T-cell (primary cell): ENCODE data around the gene OR6B1. TPM values are rescaled to one million over a fixed set of nuclear protein-coding genes. Genes with fewer than 3 reads are reported as not detected.

Experiments
- ATAC-seq, 4 experiments: fragments of 200-7000 bp in 3 of 4; fragments of 150-1000 bp in 1 of 4; cut with Tn5 transposase; replicated peaks in 1 of 4; 1 replicate in 3 of 4; 2 replicates in 1 of 4; pipeline ENCODE4 v1.10.0; 2021; ENCODE audit warnings: moderate library complexity in 3 of 4, mild to moderate bottlenecking in 2 of 4, moderate number of reproducible peaks in 1 of 4
- CTCF ChIA-PET, 2 donors: fragments of 300-600 bp; sonication (Branson Sonifier 250); formaldehyde crosslinking; loops; one replicate each; lab custom pipeline; 2022; ENCODE audit warnings: antibody characterized with exemption in 2 of 2; lab: Charles Lee
- POLR2A ChIA-PET, 2 donors: fragments of 300-600 bp; sonication (Branson Sonifier 250); formaldehyde crosslinking; loops; one replicate each; lab custom pipeline; 2022; ENCODE audit warnings: antibody characterized with exemption in 2 of 2; lab: Charles Lee
- DNase-seq, 35 experiments: peaks; one replicate each; pipeline versions ENCODE4 v3.0.0 to v3.0.0-alpha.2; 2013 to 2023
- H3K27ac ChIP-seq: one replicate; pipeline ENCODE4 v1.5.1; 2013; ENCODE audit warnings: low read length
- H3K27me3 ChIP-seq, 2 experiments: replicated peaks in 1 of 2; 1 replicate in 1 of 2; 2 replicates in 1 of 2; pipeline versions ENCODE4 v1.6.1 to v1.7.0; 2013; ENCODE audit warnings: low read length in 1 of 2, mixed read lengths in 1 of 2; ENCODE audit not compliant: control insufficient read depth in 2 of 2, insufficient read depth in 2 of 2; ENCODE audit errors: extremely low read depth in 1 of 2
- H3K36me3 ChIP-seq, 2 donors: 1 replicate in 1 of 2; 2 replicates in 1 of 2; pipeline versions ENCODE4 v1.6.1 to v1.7.0; 2013; ENCODE audit warnings: low read length in 1 of 2; ENCODE audit not compliant: control insufficient read depth in 2 of 2, insufficient read depth in 1 of 2; ENCODE audit errors: extremely low read depth in 1 of 2
- H3K4me1 ChIP-seq, 2 experiments: 1 replicate in 1 of 2; 2 replicates in 1 of 2; pipeline versions ENCODE4 v1.6.1 to v1.7.0; 2013; ENCODE audit warnings: low read length in 2 of 2, mixed read lengths in 1 of 2; ENCODE audit not compliant: insufficient read depth in 2 of 2, control insufficient read depth in 1 of 2; ENCODE audit errors: extremely low read depth in 1 of 2
- H3K4me3 ChIP-seq, 2 donors: 1 replicate in 1 of 2; 2 replicates in 1 of 2; pipeline versions ENCODE4 v1.5.1 to v1.7.0; 2013; ENCODE audit warnings: mild to moderate bottlenecking in 2 of 2, low read length in 1 of 2, moderate library complexity in 1 of 2; ENCODE audit not compliant: control insufficient read depth in 1 of 2; ENCODE audit errors: extremely low read depth in 1 of 2
- H3K9me3 ChIP-seq: 2 replicates; pipeline ENCODE4 v1.7.0; 2013
- H3K27ac Mint-ChIP-seq, 2 donors: one replicate each; pipeline ENCODE4 v1.8.0; 2020 to 2021; ENCODE audit warnings: mild to moderate bottlenecking in 2 of 2, mixed read lengths in 2 of 2
- H3K27me3 Mint-ChIP-seq, 2 donors: one replicate each; pipeline ENCODE4 v1.8.0; 2021 to 2022; ENCODE audit warnings: mixed read lengths in 2 of 2
- H3K36me3 Mint-ChIP-seq: one replicate; pipeline ENCODE4 v1.8.0; 2021; ENCODE audit warnings: mixed read lengths
- H3K4me1 Mint-ChIP-seq, 3 donors: one replicate each; pipeline ENCODE4 v1.8.0; 2020 to 2022; ENCODE audit warnings: mixed read lengths in 3 of 3, mild to moderate bottlenecking in 1 of 3
- H3K4me3 Mint-ChIP-seq, 3 donors: one replicate each; pipeline ENCODE4 v1.8.0; 2020 to 2022; ENCODE audit warnings: mild to moderate bottlenecking in 3 of 3, mixed read lengths in 3 of 3, moderate library complexity in 3 of 3
- H3K9me3 Mint-ChIP-seq, 3 donors: one replicate each; pipeline ENCODE4 v1.8.0; 2020 to 2022; ENCODE audit warnings: mixed read lengths in 3 of 3
- WGBS: methylation state at CpG from one replicate; pipeline ENCODE4 v1.1.5; 2013; ENCODE audit warnings: missing lambda C conversion rate; ENCODE audit not compliant: insufficient coverage; 5-methylcytosine and 5-hydroxymethylcytosine counted together
- total RNA-seq, 35 experiments: library from RNA in 6 of 35; stranded (reverse) in 6 of 35; fragments of 120-200 nt in 1 of 35; gene quantifications; one replicate each; pipeline versions ENCODE4 v1.2.1 to v1.2.4 and lab custom pipeline; 2013 to 2026

The OR6B1 gene
- not detected for total RNA-seq
- not detected for total RNA-seq (2013)
- total RNA-seq (lab: John Stamatoyannopoulos, UW), result 0 to 0.09 (median 0) reads per million in 29 experiments

DNA sequence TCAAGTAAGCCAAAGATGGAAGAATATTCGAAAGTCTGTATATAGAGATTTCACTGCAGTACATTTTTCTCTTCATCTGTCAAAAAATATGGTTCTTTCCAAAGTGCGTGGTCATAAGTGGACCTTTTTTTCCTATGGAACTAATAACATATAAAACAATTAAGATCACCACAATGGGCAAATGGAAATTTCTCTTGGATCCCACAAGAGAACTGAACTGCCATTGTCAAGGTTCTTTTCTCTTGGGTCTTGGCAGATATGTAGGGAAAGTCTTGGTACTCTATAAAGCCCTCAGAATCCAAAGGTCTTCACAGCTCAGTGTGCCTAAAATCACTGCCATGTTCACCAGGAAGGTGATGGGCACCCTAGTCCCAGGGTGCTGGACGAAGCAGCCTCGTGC lies at the start of gene OR6B1:
OR6B1 (plus strand) TSS at position 301 of the 400 bp plus-strand sequence. CDS start 3,677 bp downstream, outside the sequence.
- H3K9me3 ChIP-seq, result no peaks in the 10 kb centered on the region
- WGBS, result 73% methylated on average over 2 of the region's 4 CpGs
- H3K9me3 Mint-ChIP-seq, result no peaks in the 10 kb centered on the region
- H3K27me3 Mint-ChIP-seq, result peaks cover 6 to 16% of the 10 kb centered on the region in 2 donors
- no peaks in the 10 kb centered on the region for H3K27me3 ChIP-seq
- no peak within 1 kb of the TSS for H3K27ac Mint-ChIP-seq
- POLR2A ChIA-PET, result no interaction called here
- H3K27ac ChIP-seq, result no peak within 1 kb of the TSS
- H3K36me3 ChIP-seq, result no peaks in the 10 kb centered on the region
- H3K4me3 ChIP-seq, result no peak within 1 kb of the TSS
- H3K4me1 ChIP-seq, result no peaks in the 10 kb centered on the region
- no peaks in the 10 kb centered on the region for H3K36me3 Mint-ChIP-seq
- CTCF ChIA-PET, result no interaction called here
- ATAC-seq (no peak), DNase-seq (no peak)
- H3K4me1 Mint-ChIP-seq, result no peaks in the 10 kb centered on the region
- no peak within 1 kb of the TSS for H3K4me3 Mint-ChIP-seq

DNA sequence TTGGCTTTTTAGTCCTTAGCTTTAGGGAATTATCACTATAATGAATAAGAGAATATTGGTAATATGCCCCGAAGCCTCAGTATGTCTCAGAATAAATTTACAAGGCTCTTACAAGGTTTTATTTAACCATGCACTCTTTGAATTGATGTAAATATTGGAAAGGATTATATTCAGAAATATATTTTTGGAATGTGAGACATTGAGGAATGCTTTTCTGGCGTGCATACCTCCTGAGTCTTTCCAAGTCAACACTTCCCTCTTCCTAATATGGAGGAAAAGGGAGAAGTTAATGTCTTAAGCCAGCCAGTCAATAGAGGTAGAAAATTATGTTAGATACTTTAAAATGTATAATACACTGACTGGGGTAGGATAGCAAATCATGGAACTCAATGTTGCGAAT lies 46.7 kb upstream of the OR6B1 start:
- H3K9me3 Mint-ChIP-seq, result peaks cover 0 to 3% (median 0%) of the 10 kb centered on the region in 3 donors
- POLR2A ChIA-PET, result no interaction called here
- Histone ChIP-seq H3K4me1 (no peaks in the 10 kb centered on the region), H3K27me3 (no peaks in the 10 kb centered on the region), H3K9me3 (no peaks in the 10 kb centered on the region), H3K36me3 (no peaks in the 10 kb centered on the region), H3K27ac (no peak overlapping the region), H3K4me3 (no peak overlapping the region)
- no peak overlapping the region for H3K27ac Mint-ChIP-seq
- H3K27me3 Mint-ChIP-seq, result peaks cover 26 to 53% of the 10 kb centered on the region in 2 donors
- ATAC-seq, result no peak
- H3K4me1 Mint-ChIP-seq, result no peaks in the 10 kb centered on the region
- no peak for DNase-seq
- no peaks in the 10 kb centered on the region for H3K36me3 Mint-ChIP-seq
- CTCF ChIA-PET, result no interaction called here
- no peak overlapping the region for H3K4me3 Mint-ChIP-seq
- WGBS, result no CpG with 5 or more reads among the region's 3 CpGs

DNA sequence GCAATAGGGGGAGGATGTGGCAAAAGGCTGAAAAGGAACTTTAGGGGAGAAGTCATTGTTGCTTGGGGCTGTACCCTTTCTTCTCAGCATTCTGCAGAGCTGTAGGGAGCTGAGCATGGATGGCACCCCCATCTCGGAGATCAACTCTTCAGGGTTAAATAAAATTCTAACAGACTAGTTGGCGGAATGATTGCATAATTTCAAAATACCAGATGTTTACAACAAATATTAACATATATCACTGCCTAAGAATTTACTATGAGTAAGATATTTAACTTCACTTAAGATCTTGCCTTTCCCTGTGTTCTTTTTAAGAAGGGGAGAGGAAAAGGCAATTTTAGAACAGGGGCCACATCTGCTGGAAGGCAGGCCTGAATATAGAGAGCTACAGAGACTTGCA lies 46.0 kb upstream of the OR6B1 start:
- CTCF ChIA-PET, result no interaction called here
- Histone ChIP-seq H3K9me3 (no peaks in the 10 kb centered on the region), H3K27ac (no peak overlapping the region), H3K4me3 (no peak overlapping the region), H3K36me3 (no peaks in the 10 kb centered on the region), H3K4me1 (no peaks in the 10 kb centered on the region), H3K27me3 (no peaks in the 10 kb centered on the region)
- POLR2A ChIA-PET, result no interaction called here
- DNase-seq, result no peak
- Mint-ChIP-seq H3K4me3 (no peak overlapping the region), H3K9me3 (peaks cover 0 to 3% (median 0%) of the 10 kb centered on the region in 3 donors), H3K27me3 (peaks cover 21 to 50% of the 10 kb centered on the region in 2 donors), H3K4me1 (no peaks in the 10 kb centered on the region), H3K27ac (no peak overlapping the region), H3K36me3 (no peaks in the 10 kb centered on the region)
- no peak for ATAC-seq
- no CpG with 5 or more reads among the region's 2 CpGs for WGBS

DNA sequence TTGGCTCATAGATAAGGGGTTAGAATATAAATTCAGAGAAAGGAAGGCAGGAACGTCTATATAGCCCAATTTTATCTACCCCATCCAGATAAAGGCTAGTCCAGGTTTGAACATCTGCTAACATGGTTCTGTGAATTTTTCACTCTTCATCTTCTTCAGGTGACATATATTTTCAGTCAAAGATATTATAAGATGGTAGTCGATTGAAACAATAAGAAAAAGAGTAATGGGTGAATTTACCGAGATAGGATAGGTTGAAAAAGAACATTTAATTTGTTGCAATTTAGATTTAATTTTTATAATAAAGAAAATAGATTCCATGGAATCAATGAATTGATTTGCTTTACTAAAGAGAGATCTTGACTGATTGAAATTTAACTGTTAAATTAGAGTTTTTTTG lies 45.6 kb upstream of the OR6B1 start, which contains the start of gene OR2F1:
OR2F1 (plus strand) TSS at position 301 of the 400 bp plus-strand sequence. CDS start 5,127 bp downstream, outside the sequence.
- Mint-ChIP-seq H3K36me3 (no peaks in the 10 kb centered on the region), H3K27ac (no peak within 1 kb of the TSS), H3K9me3 (peaks cover 0 to 3% (median 0%) of the 10 kb centered on the region in 3 donors), H3K4me3 (no peak within 1 kb of the TSS), H3K4me1 (no peaks in the 10 kb centered on the region), H3K27me3 (peaks cover 18 to 49% of the 10 kb centered on the region in 2 donors)
- ChIA-PET POLR2A (no interaction called here), CTCF (no interaction called here)
- no peaks in the 10 kb centered on the region for H3K36me3 ChIP-seq
- H3K27ac ChIP-seq, result no peak within 1 kb of the TSS
- H3K27me3 ChIP-seq, result no peaks in the 10 kb centered on the region
- H3K4me3 ChIP-seq, result no peak within 1 kb of the TSS
- H3K4me1 ChIP-seq, result no peaks in the 10 kb centered on the region
- ATAC-seq (no peak), DNase-seq (no peak)
- WGBS, result no CpG with 5 or more reads among the region's 3 CpGs
- H3K9me3 ChIP-seq, result no peaks in the 10 kb centered on the region

DNA sequence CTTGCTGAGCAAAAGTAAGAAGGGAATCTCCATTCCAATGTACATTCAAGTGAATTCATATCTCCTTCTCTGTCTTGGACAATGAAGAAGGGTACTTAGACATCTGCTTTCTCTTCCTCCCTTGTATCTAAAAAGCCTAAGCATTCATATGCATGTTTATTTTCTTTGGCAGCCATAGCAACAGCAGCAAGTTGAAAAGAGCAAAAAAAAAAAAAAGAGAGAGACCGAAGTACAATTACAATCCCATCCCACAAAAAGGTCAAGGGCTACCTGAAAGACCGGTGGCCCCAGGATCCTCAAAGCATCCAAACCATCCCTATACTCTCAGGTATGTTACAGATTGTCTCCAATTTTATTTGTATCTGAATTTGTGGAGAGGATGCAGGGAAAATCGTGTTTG lies 41.3 kb upstream of the OR6B1 start:
- no peak overlapping the region for H3K27ac Mint-ChIP-seq
- no peaks in the 10 kb centered on the region for H3K4me1 Mint-ChIP-seq
- Histone ChIP-seq H3K27ac (no peak overlapping the region), H3K4me1 (no peaks in the 10 kb centered on the region), H3K9me3 (no peaks in the 10 kb centered on the region), H3K36me3 (no peaks in the 10 kb centered on the region), H3K4me3 (no peak overlapping the region), H3K27me3 (no peaks in the 10 kb centered on the region)
- no peaks in the 10 kb centered on the region for H3K36me3 Mint-ChIP-seq
- H3K4me3 Mint-ChIP-seq, result no peak overlapping the region
- POLR2A ChIA-PET, result no interaction called here
- H3K27me3 Mint-ChIP-seq, result peaks cover 23 to 50% of the 10 kb centered on the region in 2 donors
- no CpG with 5 or more reads among the region's 3 CpGs for WGBS
- CTCF ChIA-PET, result no interaction called here
- DNase-seq (no peak), ATAC-seq (no peak)
- no peaks in the 10 kb centered on the region for H3K9me3 Mint-ChIP-seq

DNA sequence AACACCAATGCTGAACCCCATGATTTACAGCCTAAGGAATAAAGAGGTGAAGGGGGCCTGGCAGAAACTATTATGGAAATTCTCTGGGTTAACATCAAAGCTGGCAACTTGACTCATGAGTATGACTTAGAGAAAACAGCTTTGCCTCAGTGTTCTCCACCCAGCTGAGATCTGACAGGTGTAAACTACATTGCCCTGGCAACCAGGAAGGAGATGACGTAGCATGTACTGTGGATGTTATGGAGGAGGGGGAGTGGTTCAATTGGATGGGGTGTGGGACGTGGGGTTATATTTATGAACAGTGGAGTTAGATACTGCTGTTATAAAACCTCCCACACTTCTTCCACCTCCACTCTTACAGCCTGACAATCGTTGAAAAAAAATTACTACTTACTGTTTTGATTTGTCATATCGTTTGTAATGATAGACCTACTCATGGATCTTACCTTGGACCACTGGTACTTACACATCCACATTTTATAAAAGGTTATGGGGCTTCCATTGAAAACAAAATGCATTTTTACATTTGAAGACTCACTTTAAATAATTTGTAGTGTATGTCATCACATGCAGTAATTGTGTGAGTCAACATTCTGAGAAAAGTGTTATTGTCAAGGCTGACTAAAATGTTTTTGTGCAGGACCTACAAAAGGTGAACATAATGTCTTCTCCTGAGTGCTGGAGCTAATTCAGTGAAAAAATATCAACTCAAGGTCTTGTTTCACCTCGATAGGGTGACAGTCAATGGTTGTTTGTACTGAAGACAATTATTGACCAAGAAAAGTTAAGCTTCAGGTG lies 39.1 kb upstream of the OR6B1 start:
- no peaks in the 10 kb centered on the region for H3K4me1 ChIP-seq
- H3K4me3 ChIP-seq, result no peak overlapping the region
- H3K27ac Mint-ChIP-seq, result no peak overlapping the region
- no peaks in the 10 kb centered on the region for H3K4me1 Mint-ChIP-seq
- 14% methylated on average over 1 of the region's 5 CpGs for WGBS
- H3K9me3 Mint-ChIP-seq, result no peaks in the 10 kb centered on the region
- H3K27me3 Mint-ChIP-seq, result peaks cover 18 to 40% of the 10 kb centered on the region in 2 donors
- ATAC-seq, result no peak
- ChIA-PET CTCF (no interaction called here), POLR2A (no interaction called here)
- H3K9me3 ChIP-seq, result no peaks in the 10 kb centered on the region
- DNase-seq, result no peak
- no peaks in the 10 kb centered on the region for H3K36me3 Mint-ChIP-seq
- H3K4me3 Mint-ChIP-seq, result no peak overlapping the region
- no peak overlapping the region for H3K27ac ChIP-seq
- H3K27me3 ChIP-seq, result no peaks in the 10 kb centered on the region
- H3K36me3 ChIP-seq, result no peaks in the 10 kb centered on the region
